DMS79 (cell line): ENCODE results near the gene PDHX.

Experiments
- DNase-seq: peaks from one replicate; lab custom pipeline; 2025; lab: John Stamatoyannopoulos, UW

PDHX gene

GRCh38 chr11:34994854-34995253 lies 78.4 kb downstream of the PDHX start:
- DNase-seq, result no peak

DNA sequence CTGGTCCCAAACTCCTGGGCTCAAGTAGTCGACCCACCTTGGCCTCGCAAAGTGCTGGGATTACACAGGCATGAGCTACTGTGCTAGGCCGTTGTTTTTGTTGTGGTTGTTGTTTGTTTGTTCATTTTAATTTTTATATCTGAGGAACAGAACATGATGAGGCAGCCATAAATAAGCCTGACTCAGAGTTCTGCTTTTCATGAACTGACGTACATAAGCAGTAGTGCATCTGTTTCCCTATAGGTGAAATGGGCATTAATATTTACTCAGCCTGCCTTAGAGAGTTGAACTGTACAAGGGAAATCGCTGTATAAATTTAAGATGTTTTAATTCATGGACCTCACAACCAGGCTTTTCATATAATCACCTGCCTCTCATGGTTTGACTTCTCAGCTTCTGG lies 80.5 kb downstream of the PDHX start:
- no peak for DNase-seq

DNA sequence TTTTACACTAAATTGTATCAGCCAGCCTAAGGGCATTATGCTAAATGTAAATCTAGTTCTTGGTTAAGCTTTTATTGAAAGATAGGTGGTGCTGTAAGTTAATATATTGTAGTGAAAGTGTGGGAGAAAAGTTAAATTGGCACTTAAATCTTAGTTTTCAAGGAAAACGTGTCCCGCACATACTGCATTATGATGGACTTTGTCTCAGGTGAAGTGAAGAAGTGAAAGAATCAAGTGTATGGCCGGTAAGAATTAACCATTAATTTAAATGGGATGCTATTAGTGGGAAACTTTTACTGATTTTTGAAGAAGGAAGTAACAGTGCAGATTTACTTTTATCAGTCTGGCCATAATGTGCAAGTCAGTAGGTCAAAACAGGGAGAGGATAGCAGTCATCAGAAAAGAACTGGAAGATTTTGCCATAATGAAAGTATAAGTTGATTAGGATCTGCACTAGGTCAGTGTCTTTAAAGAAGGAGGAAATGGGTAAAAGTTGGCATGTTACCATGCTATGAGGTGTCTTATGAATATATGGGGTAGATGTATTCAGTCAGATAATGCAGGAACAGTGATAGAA lies 81.6 kb downstream of the PDHX start:
- no peak for DNase-seq

GRCh38 chr11:34999453-34999852 lies 83.0 kb downstream of the PDHX start:
- no peak for DNase-seq

- DNase-seq, result no peak
These were observed 86.8 kb downstream of the PDHX start for GRCh38 chr11:35003186-35003585.

- DNase-seq, result no peak
These were observed 87.2 kb downstream of the PDHX start for GRCh38 chr11:35003658-35004057.

DNA sequence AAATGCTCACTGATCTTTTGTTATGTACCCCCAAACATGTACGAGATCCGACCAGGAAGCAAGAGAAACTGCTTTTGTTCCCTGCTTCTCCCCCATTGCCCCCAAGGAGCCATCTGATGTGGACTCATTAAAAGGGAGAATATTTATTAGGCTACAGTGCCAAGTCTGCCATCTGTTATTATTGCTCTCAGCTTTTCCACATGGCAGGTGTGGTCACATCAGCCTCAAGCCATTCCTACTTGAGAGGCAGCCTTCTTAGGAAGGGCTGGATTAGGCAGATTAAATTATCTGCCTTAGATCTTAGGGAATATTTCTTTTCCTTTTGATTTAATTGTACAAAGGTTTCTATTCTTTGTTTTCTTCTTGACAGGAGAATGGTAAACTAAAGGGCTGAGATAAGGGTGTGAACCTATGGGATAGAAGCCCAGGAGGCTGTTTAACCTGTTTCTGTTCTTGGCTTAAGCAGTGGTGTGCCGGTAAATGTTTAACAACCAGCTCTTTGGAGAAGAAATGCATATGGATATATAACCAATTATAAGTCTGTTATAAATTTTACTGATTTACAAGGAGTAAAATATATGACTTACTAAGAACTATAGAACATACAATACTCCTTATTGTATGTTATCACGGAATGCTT lies 88.8 kb downstream of the PDHX start:
- no peak for DNase-seq

GRCh38 chr11:35006389-35007128 lies 90.1 kb downstream of the PDHX start:
- DNase-seq, result no peak

DNA sequence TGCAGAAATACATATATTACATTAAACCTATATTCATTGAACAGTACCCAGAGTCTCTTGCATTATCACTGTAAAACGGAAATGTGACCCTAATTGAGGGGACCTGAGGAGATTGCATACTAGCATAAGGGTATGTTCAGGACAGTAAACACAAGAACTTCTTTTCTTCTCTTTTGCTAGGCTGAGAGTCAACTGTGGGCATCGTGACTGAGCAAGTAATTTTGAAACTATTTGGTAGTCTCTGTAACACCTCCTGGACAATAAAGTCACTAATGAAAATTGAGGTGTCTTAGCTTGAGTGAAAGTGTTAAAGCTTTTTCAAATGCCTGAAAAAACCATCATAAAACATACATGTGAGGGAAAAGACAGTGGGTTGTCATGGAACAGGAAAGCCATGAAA lies 90.9 kb downstream of the PDHX start:
- DNase-seq, result no peak

- DNase-seq, result no peak
These were observed 92.9 kb downstream of the PDHX start for GRCh38 chr11:35009191-35009943.

- no peak for DNase-seq
These were observed 93.5 kb downstream of the PDHX start for GRCh38 chr11:35009944-35010342.

- DNase-seq, result no peak
These were observed 94.2 kb downstream of the PDHX start for GRCh38 chr11:35010654-35011053.

GRCh38 chr11:35011389-35011788 lies 95.0 kb downstream of the PDHX start:
- DNase-seq, result no peak

DNA sequence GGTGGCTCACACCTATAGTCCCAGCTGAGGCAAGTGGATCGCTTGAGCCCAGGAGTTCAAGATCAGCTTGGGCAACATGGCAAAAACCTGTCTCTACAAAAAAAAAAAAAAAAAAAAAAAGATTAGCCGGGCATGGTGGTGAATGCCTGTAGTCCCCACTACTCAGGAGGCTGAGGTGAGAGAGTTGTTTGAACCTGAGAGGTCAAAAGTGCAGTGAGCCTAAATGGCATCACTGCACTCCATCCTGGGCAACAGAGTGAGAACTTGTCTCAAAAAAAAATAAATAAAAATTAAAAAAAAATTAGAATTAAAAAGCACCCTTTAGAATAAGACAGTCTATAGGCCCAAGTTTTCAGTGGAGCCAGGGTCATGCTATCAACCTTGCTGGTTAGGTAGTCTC lies 95.5 kb downstream of the PDHX start:
- no peak for DNase-seq

- DNase-seq, result no peak
These were observed 96.2 kb downstream of the PDHX start for GRCh38 chr11:35012467-35013191.

- no peak for DNase-seq
These were observed 97.3 kb downstream of the PDHX start for GRCh38 chr11:35013514-35014233.

GRCh38 chr11:35014346-35014745 lies 97.9 kb downstream of the PDHX start:
- no peak for DNase-seq

DNA sequence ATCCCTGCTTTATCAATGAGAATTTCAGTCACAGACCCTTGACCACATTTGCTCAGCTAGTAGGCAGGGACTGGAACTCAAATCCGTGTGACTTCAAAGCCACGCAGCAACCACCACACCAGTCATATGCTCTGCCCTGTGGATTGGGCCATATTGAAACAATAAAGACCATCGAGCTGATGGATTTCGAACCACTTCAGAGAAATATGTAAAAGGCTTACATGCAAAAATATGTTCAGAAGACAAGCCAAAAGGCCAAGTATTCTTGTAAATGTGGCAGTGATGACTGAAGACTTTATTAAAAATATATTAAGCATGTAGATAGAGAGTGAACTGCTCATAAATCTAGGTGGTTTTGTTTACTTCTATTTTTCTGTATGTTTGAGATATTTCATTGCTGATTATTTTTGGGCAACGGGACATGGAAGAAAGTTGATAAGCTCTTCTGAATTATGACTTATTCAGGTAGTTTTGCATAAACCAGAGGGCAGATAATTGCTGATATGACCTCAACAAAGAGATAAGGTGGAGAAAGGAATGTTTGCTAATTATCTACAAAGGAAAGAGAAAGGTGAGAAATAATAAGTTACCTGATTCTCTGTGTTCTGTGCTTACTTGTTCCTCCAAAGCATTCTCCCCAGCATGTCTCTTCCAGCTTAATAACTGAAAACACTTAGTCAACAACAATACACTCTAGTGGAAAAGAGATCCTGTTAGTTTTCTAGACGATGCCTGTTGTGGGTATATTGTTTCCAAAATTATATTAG lies 99.4 kb downstream of the PDHX start:
- no peak for DNase-seq

DNA sequence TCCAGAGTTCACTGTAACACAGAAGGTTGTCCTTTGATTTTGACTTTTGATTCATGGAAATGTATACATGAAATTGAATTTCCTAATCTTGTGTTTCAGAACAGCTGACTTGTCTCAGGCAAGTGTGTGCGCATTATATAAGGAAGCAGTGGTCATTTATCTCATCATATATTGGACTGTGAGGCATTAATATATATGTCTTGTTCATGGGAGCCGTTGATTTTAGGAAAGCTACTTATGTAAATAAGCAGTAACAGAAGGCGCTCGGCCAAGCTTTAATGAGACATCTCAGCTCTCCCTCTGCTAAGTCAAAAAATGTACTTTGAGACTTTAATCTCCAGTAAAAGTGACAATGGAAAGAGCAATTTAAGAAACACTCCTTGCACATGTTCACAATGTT lies 100.5 kb downstream of the PDHX start:
- DNase-seq, result no peak

DNA sequence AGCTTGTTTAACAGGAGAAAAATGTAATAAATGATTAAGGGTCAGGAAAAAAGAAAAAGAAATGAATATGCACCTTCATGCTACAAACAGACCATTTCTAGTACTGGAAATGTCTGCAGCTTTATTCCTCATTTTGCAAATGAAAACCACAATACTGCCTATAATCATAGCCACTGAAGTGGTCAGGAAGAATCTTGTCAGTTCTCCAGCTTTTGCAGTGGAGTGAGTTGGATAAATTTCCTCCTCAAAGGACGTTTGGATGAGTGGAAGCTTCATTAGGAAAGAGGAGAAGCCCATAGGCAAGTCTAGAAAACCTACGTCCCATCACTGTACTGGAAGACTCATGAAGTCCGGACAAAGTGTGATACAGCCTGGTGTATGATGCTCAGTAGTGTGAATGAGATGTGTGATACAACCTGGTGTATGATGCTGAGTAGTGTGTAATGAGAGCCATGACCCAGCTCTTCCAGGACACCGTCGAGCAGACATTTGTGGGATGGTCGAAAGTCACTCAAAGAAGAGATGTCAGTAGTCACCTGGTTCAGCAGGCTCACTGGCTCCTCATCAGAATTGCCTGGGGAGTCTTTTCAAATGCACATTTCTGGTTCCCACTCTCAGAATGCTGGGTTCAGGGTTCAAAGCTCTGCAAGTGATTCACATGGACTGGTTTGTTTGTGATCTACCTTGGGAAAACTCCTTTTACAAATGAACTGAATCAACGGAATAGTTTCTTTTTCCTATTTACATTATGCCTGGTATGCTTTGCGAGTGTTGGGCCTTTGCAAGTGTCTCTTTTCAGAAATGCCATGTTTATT lies 101.3 kb downstream of the PDHX start:
- DNase-seq, result no peak
